ENCODE data around the gene LMF1. TPM values are rescaled to one million over a fixed set of nuclear protein-coding genes. Genes with fewer than 3 reads are reported as not detected.

Gene LMF1
- total and polyA plus RNA-seq, 9 of the 15 experiments (the other 6 are each of a cell fraction or from before 2014, with no cell fraction given): 0.11 to 1.6 (median 0.55) TPM; not detected in 1

- H3K4me3 ChIP-seq: no peak overlapping the region
Observed at GRCh38 chr16:897200-897543, 73.6 kb downstream of the LMF1 start.

More at GRCh38 chr16:897200-897543, 73.6 kb downstream of the LMF1 start:
- WGBS (ENCODE audit: insufficient coverage, low coverage, missing lambda C conversion rate): 2% methylated on average over 15 of the region's 18 CpGs
- intact Hi-C loops (cut with micrococcal nuclease): no loop called here
- Histone ChIP-seq H3K27ac (ENCODE audit: extremely low read depth, low read depth, low read length) (no peak overlapping the region), H3K9ac (ENCODE audit: insufficient read depth in 1 of 2, low read depth in 2 of 2, low read length in 2 of 2) (no peak overlapping the region), H3K4me2 (ENCODE audit: insufficient read depth, low read length) (no peak overlapping the region), H4K20me1 (replicated peaks; ENCODE audit: control insufficient read depth, insufficient read depth, low read length) (peaks cover 29% of the 10 kb centered on the region), H3K36me3 (ENCODE audit: control insufficient read depth, insufficient read depth, low read length) (no peaks in the 10 kb centered on the region), H3K9me3 (replicated peaks; ENCODE audit: control insufficient read depth, insufficient read depth, low read depth, low read length) (no peaks in the 10 kb centered on the region), H3K9me1 (ENCODE audit: control insufficient read depth, insufficient read depth, low read length) (no peaks in the 10 kb centered on the region), H3K27me3 (ENCODE audit: control insufficient read depth in 2 of 2, insufficient read depth in 2 of 2, low read length in 2 of 2) (peaks cover 38 to 93% of the 10 kb centered on the region in 2 experiments; a peak in 4 of 5 replicates), H3K4me1 (replicated peaks in 1 of 2; ENCODE audit: control insufficient read depth in 2 of 2, insufficient read depth in 2 of 2, low read length in 2 of 2) (peaks cover 0 to 43% of the 10 kb centered on the region in 2 experiments; a peak in 2 of 5 replicates), H3K79me2 (ENCODE audit: control insufficient read depth, insufficient read depth, low read length) (no peaks in the 10 kb centered on the region), H2AFZ (ENCODE audit: low read depth, low read length) (no peak overlapping the region)
- POLR2A ChIA-PET: no interaction called here
- in situ Hi-C loops (cut with MboI): no loop called here
- BruUV-seq (replicated peaks): no TSS peak
- CTCF ChIA-PET (ENCODE audit: low intra/inter-chr PET ratio): no interaction called here
- no peak for FAIRE-seq
- no peak for ATAC-seq
- TF ChIP-seq TAL1 (IDR thresholded peaks at IDR 0.05) (no peak), ZBTB12 (CRISPR knock-in tag; IDR thresholded peaks at IDR 0.05) (no peak), ZC3H8 (IDR thresholded peaks at IDR 0.05) (no peak), ZNF830 (CRISPR knock-in tag; IDR thresholded peaks at IDR 0.05) (no peak), ZNF197 (CRISPR knock-in tag; IDR thresholded peaks at IDR 0.05; ENCODE audit: low read depth) (no peak), ZBED1 (IDR thresholded peaks at IDR 0.05) (no peak), MIER1 (IDR thresholded peaks at IDR 0.05; ENCODE audit: low read depth) (no peak), POLR3A (IDR thresholded peaks at IDR 0.05; ENCODE audit: borderline replicate concordance, extremely low read depth, insufficient read depth, insufficient read length) (no peak)
- TF ChIP-seq, protein P1, sequence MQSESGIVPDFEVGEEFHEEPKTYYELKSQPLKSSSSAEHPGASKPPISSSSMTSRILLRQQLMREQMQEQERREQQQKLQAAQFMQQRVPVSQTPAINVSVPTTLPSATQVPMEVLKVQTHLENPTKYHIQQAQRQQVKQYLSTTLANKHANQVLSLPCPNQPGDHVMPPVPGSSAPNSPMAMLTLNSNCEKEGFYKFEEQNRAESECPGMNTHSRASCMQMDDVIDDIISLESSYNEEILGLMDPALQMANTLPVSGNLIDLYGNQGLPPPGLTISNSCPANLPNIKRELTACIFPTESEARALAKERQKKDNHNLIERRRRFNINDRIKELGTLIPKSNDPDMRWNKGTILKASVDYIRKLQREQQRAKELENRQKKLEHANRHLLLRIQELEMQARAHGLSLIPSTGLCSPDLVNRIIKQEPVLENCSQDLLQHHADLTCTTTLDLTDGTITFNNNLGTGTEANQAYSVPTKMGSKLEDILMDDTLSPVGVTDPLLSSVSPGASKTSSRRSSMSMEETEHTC (IDR thresholded peaks at IDR 0.05): no peak
- no peak for DNase-seq (ENCODE audit: extremely low read depth in 1 of 4, low spot score in 3 of 4)

Data from K562 (cell line).